ENCODE measurements around the gene RBP3.

Gene RBP3

GRCh38 chr10:47349516-47349915, 1.4 kb downstream of the RBP3 start:
- DNase-seq (ENCODE audit: low read depth, low spot score), result no peak
- no peak overlapping the region for H3K27ac ChIP-seq (ENCODE audit: low read length)
- H3K27me3 ChIP-seq (ENCODE audit: control insufficient read depth, insufficient read depth, low read length), result no peaks in the 10 kb centered on the region
- H3K9me3 ChIP-seq (ENCODE audit: control insufficient read depth, insufficient read depth, low read length), result no peaks in the 10 kb centered on the region
- no peak overlapping the region for H3K4me3 ChIP-seq (ENCODE audit: low read length)
- no CpG with 5 or more reads among the region's 22 CpGs for WGBS (ENCODE audit: insufficient coverage, insufficient read length)
- no peaks in the 10 kb centered on the region for H3K36me3 ChIP-seq (ENCODE audit: control insufficient read depth, insufficient read depth, low read length)
- H3K4me1 ChIP-seq (ENCODE audit: control insufficient read depth, insufficient read depth, low read length), result no peaks in the 10 kb centered on the region

- Histone ChIP-seq H3K36me3 (ENCODE audit: control insufficient read depth, insufficient read depth, low read length) (no peaks in the 10 kb centered on the region), H3K9me3 (ENCODE audit: control insufficient read depth, insufficient read depth, low read length) (no peaks in the 10 kb centered on the region), H3K27me3 (ENCODE audit: control insufficient read depth, insufficient read depth, low read length) (no peaks in the 10 kb centered on the region), H3K4me1 (ENCODE audit: control insufficient read depth, insufficient read depth, low read length) (no peaks in the 10 kb centered on the region), H3K4me3 (ENCODE audit: low read length) (no peak overlapping the region), H3K27ac (ENCODE audit: low read length) (no peak overlapping the region)
- DNase-seq (ENCODE audit: low read depth, low spot score), result no peak
- no CpG with 5 or more reads among the region's 31 CpGs for WGBS (ENCODE audit: insufficient coverage, insufficient read length)
These were observed 1.8 kb downstream of the RBP3 start for GRCh38 chr10:47349941-47350371.

GRCh38 chr10:47350671-47351640, 2.8 kb downstream of the RBP3 start:
- no peak overlapping the region for H3K27ac ChIP-seq (ENCODE audit: low read length)
- H3K4me3 ChIP-seq (ENCODE audit: low read length), result no peak overlapping the region
- H3K4me1 ChIP-seq (ENCODE audit: control insufficient read depth, insufficient read depth, low read length), result no peaks in the 10 kb centered on the region
- H3K36me3 ChIP-seq (ENCODE audit: control insufficient read depth, insufficient read depth, low read length), result no peaks in the 10 kb centered on the region
- H3K9me3 ChIP-seq (ENCODE audit: control insufficient read depth, insufficient read depth, low read length), result no peaks in the 10 kb centered on the region
- whole genome bisulfite sequencing (ENCODE audit: insufficient coverage, insufficient read length), result no CpG with 5 or more reads among the region's 39 CpGs
- no peak for DNase-seq (ENCODE audit: low read depth, low spot score)
- no peaks in the 10 kb centered on the region for H3K27me3 ChIP-seq (ENCODE audit: control insufficient read depth, insufficient read depth, low read length)

DNA sequence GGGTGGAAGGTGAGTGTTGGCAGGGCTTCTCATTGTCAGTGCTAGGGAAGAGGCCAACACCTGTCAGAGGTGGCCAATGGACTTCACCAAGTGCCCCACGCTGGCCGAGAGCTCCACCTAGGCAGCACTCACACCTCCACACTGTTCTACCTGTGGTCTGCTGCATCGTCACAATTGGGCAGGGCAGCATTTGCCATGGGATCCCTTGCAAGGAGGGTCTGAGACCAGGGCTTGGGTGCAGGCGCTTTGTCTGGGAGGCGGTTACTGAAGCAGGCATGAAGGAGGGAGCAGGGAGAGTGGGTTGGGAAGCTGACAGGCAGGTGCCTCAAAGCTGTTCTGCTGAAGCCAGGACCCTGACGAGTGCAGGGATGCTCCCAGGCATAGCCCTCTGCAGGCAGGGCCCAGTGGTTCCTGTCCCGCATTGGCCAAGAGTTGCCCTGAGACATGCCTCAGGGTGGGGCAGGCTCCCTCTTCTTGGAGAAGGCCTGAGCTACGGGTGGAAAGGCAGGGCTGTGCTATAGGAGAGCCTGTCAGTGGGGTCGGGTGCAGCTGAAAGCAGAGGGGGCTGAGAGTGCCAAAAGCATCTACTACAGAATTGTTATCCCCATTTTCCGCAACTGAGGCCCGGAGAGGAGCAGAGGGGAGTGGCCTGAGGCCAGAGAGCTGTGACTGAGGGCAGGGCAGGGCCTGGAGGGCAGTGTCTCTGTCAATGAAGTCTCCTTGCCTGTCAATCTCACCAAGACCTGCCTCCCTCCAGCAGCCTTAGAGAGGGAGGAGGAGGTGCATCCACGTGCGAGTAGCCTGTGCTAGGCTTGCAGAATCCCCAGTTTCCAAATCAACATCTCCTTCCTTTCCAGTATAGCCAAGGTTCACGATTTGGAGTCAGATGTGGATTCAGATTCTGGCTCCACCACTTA, 4.0 kb downstream of the RBP3 start:
- no peak for DNase-seq (ENCODE audit: low read depth, low spot score)
- no peaks in the 10 kb centered on the region for H3K9me3 ChIP-seq (ENCODE audit: control insufficient read depth, insufficient read depth, low read length)
- H3K4me3 ChIP-seq (ENCODE audit: low read length), result no peak overlapping the region
- WGBS (ENCODE audit: insufficient coverage, insufficient read length), result no CpG with 5 or more reads among the region's 14 CpGs
- H3K27ac ChIP-seq (ENCODE audit: low read length), result no peak overlapping the region
- H3K27me3 ChIP-seq (ENCODE audit: control insufficient read depth, insufficient read depth, low read length), result no peaks in the 10 kb centered on the region
- H3K4me1 ChIP-seq (ENCODE audit: control insufficient read depth, insufficient read depth, low read length), result no peaks in the 10 kb centered on the region
- no peaks in the 10 kb centered on the region for H3K36me3 ChIP-seq (ENCODE audit: control insufficient read depth, insufficient read depth, low read length)

- no peaks in the 10 kb centered on the region for H3K9me3 ChIP-seq (ENCODE audit: control insufficient read depth, insufficient read depth, low read length)
- no peak overlapping the region for H3K27ac ChIP-seq (ENCODE audit: low read length)
- no peaks in the 10 kb centered on the region for H3K4me1 ChIP-seq (ENCODE audit: control insufficient read depth, insufficient read depth, low read length)
- H3K27me3 ChIP-seq (ENCODE audit: control insufficient read depth, insufficient read depth, low read length), result no peaks in the 10 kb centered on the region
- no peak for DNase-seq (ENCODE audit: low read depth, low spot score)
- H3K36me3 ChIP-seq (ENCODE audit: control insufficient read depth, insufficient read depth, low read length), result no peaks in the 10 kb centered on the region
- no peak overlapping the region for H3K4me3 ChIP-seq (ENCODE audit: low read length)
- WGBS (ENCODE audit: insufficient coverage, insufficient read length), result no CpG with 5 or more reads among the region's 6 CpGs
These were observed 5.2 kb downstream of the RBP3 start for GRCh38 chr10:47353351-47353750.

DNA sequence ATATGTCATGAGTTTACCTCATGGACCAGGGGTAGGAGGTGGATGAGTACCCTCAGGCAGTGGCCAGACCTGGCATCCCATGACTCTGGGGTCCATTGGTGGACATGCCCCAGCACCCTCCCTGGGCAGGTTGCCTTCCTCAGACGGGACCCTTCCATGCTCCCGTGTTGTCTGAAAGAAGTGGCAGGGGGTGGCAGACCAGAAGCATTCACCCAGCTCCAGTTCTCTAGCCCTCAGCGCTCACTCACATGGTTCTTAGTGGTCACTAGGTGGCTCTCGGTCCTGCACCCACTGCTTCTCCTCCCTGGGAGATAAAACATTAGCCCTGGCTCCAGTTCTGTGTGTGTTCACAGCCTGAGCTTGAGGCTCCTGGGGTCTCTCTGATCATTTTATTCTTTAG, 6.0 kb downstream of the RBP3 start:
- no peak for DNase-seq (ENCODE audit: low read depth, low spot score)
- WGBS (ENCODE audit: insufficient coverage, insufficient read length), result no CpG with 5 or more reads among the region's 4 CpGs
- H3K36me3 ChIP-seq (ENCODE audit: control insufficient read depth, insufficient read depth, low read length), result no peaks in the 10 kb centered on the region

GRCh38 chr10:47354900-47355299, 6.7 kb downstream of the RBP3 start:
- Histone ChIP-seq H3K9me3 (ENCODE audit: control insufficient read depth, insufficient read depth, low read length) (no peaks in the 10 kb centered on the region), H3K4me3 (ENCODE audit: low read length) (no peak overlapping the region), H3K4me1 (ENCODE audit: control insufficient read depth, insufficient read depth, low read length) (no peaks in the 10 kb centered on the region), H3K36me3 (ENCODE audit: control insufficient read depth, insufficient read depth, low read length) (no peaks in the 10 kb centered on the region), H3K27ac (ENCODE audit: low read length) (no peak overlapping the region), H3K27me3 (ENCODE audit: control insufficient read depth, insufficient read depth, low read length) (no peaks in the 10 kb centered on the region)
- WGBS (ENCODE audit: insufficient coverage, insufficient read length), result no CpG with 5 or more reads among the region's 1 CpG
- no peak for DNase-seq (ENCODE audit: low read depth, low spot score)

More for the DNA sequence above, 6.0 kb downstream of the RBP3 start:
- Histone ChIP-seq H3K4me1 (ENCODE audit: control insufficient read depth, insufficient read depth, low read length) (no peaks in the 10 kb centered on the region), H3K4me3 (ENCODE audit: low read length) (no peak overlapping the region), H3K27me3 (ENCODE audit: control insufficient read depth, insufficient read depth, low read length) (no peaks in the 10 kb centered on the region), H3K27ac (ENCODE audit: low read length) (no peak overlapping the region), H3K9me3 (ENCODE audit: control insufficient read depth, insufficient read depth, low read length) (no peaks in the 10 kb centered on the region)

DNA sequence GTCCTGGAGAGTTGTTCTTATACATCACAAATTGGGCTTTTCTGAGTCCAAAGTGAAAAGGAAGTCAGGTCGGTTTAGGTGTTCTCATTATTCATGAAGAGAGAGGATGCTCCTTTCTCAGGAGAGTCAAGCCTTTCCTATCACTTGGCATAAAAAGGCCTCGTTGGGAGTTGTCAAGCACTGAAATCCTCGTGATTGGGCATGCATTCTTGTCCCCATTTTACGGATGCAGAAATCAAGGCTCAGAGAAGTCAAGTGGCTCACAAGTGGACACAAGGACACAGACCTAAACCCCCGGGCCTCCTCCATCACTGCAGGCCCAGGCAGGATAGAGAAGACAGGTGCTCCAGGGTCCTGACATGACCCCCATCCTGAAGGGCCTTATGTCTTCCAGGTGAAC, 8.5 kb downstream of the RBP3 start:
- no peaks in the 10 kb centered on the region for H3K4me1 ChIP-seq (ENCODE audit: control insufficient read depth, insufficient read depth, low read length)
- H3K36me3 ChIP-seq (ENCODE audit: control insufficient read depth, insufficient read depth, low read length), result no peaks in the 10 kb centered on the region
- no peak overlapping the region for H3K27ac ChIP-seq (ENCODE audit: low read length)
- no peaks in the 10 kb centered on the region for H3K27me3 ChIP-seq (ENCODE audit: control insufficient read depth, insufficient read depth, low read length)
- no peaks in the 10 kb centered on the region for H3K9me3 ChIP-seq (ENCODE audit: control insufficient read depth, insufficient read depth, low read length)
- no CpG with 5 or more reads among the region's 5 CpGs for WGBS (ENCODE audit: insufficient coverage, insufficient read length)
- no peak overlapping the region for H3K4me3 ChIP-seq (ENCODE audit: low read length)
- DNase-seq (ENCODE audit: low read depth, low spot score), result no peak

- Histone ChIP-seq H3K4me3 (ENCODE audit: low read length) (no peak overlapping the region), H3K4me1 (ENCODE audit: control insufficient read depth, insufficient read depth, low read length) (no peaks in the 10 kb centered on the region), H3K27ac (ENCODE audit: low read length) (no peak overlapping the region), H3K36me3 (ENCODE audit: control insufficient read depth, insufficient read depth, low read length) (no peaks in the 10 kb centered on the region), H3K27me3 (ENCODE audit: control insufficient read depth, insufficient read depth, low read length) (no peaks in the 10 kb centered on the region), H3K9me3 (ENCODE audit: control insufficient read depth, insufficient read depth, low read length) (no peaks in the 10 kb centered on the region)
- no peak for DNase-seq (ENCODE audit: low read depth, low spot score)
- WGBS (ENCODE audit: insufficient coverage, insufficient read length), result no CpG with 5 or more reads among the region's 12 CpGs
These were observed 9.0 kb downstream of the RBP3 start for GRCh38 chr10:47357131-47357582.

- H3K36me3 ChIP-seq (ENCODE audit: control insufficient read depth, insufficient read depth, low read length), result no peaks in the 10 kb centered on the region
- H3K27ac ChIP-seq (ENCODE audit: low read length), result no peak overlapping the region
- H3K9me3 ChIP-seq (ENCODE audit: control insufficient read depth, insufficient read depth, low read length), result no peaks in the 10 kb centered on the region
- WGBS (ENCODE audit: insufficient coverage, insufficient read length), result no CpG with 5 or more reads among the region's 3 CpGs
- no peaks in the 10 kb centered on the region for H3K27me3 ChIP-seq (ENCODE audit: control insufficient read depth, insufficient read depth, low read length)
- H3K4me1 ChIP-seq (ENCODE audit: control insufficient read depth, insufficient read depth, low read length), result no peaks in the 10 kb centered on the region
- DNase-seq (ENCODE audit: low read depth, low spot score), result no peak
- no peak overlapping the region for H3K4me3 ChIP-seq (ENCODE audit: low read length)
These were observed 9.7 kb downstream of the RBP3 start for GRCh38 chr10:47357911-47358310.

All from iPS DF 6.9 (cell line).